ENCODE results near the gene FCSK.
A peak's percentile ranks its signal among the peaks of the same experiment; 100 is the strongest.

Gene FCSK

GRCh38 chr16:70438969-70439862 lies 15.2 kb upstream of the FCSK start, which contains the start of gene ST3GAL2 (continued):
- TF ChIP-seq ZBTB6 (tag by site-specific recombination; IDR thresholded peaks at IDR 0.05), result peak; percentile 34; the same call in 1 of the 2 replicates
- TF ChIP-seq, protein P1, sequence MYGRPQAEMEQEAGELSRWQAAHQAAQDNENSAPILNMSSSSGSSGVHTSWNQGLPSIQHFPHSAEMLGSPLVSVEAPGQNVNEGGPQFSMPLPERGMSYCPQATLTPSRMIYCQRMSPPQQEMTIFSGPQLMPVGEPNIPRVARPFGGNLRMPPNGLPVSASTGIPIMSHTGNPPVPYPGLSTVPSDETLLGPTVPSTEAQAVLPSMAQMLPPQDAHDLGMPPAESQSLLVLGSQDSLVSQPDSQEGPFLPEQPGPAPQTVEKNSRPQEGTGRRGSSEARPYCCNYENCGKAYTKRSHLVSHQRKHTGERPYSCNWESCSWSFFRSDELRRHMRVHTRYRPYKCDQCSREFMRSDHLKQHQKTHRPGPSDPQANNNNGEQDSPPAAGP (tag by site-specific recombination; IDR thresholded peaks at IDR 0.05), result peak; percentile 83
- 0 out of 2 replicates have a peak, but pooled peaks have one; percentile 41 for TF ChIP-seq ZSCAN30 (tag by site-specific recombination; IDR thresholded peaks at IDR 0.05)
- peak; percentile 87 for TF ChIP-seq GLIS1 (tag by site-specific recombination; IDR thresholded peaks at IDR 0.05)
- peak; percentile 67; the same call in 1 of the 2 replicates for TF ChIP-seq ZNF24 (tag by site-specific recombination; IDR thresholded peaks at IDR 0.05)
- no peak for TF ChIP-seq BCL11A (tag by site-specific recombination; IDR thresholded peaks at IDR 0.05; ENCODE audit: low read depth)
- peak; percentile 63 for TF ChIP-seq CTCF (tag by site-specific recombination; IDR thresholded peaks at IDR 0.05)
- TF ChIP-seq ZNF704 (tag by site-specific recombination; IDR thresholded peaks at IDR 0.05), result no peak
- no peak for TF ChIP-seq ZNF211 (tag by site-specific recombination; IDR thresholded peaks at IDR 0.05; ENCODE audit: low read depth)
- TF ChIP-seq ZNF121 (tag by site-specific recombination; IDR thresholded peaks at IDR 0.05), result no peak
- TF ChIP-seq PBX3 (CRISPR knock-in tag; IDR thresholded peaks at IDR 0.05), result no peak
- TF ChIP-seq ZNF518A (tag by site-specific recombination; conservative IDR thresholded peaks at IDR 0.05; ENCODE audit: low read depth), result no peak
- TF ChIP-seq ZNF596 (tag by site-specific recombination; IDR thresholded peaks at IDR 0.05), result no peak
- TF ChIP-seq BCL11B (tag by site-specific recombination; IDR thresholded peaks at IDR 0.05; ENCODE audit: low read depth), result no peak
- no peak for TF ChIP-seq SCRT2 (tag by site-specific recombination; IDR thresholded peaks at IDR 0.05)
- peak; percentile 99 for TF ChIP-seq GLIS2 (tag by site-specific recombination; IDR thresholded peaks at IDR 0.05)
- peak; percentile 94 for TF ChIP-seq ZBTB48 (tag by site-specific recombination; IDR thresholded peaks at IDR 0.05)
- TF ChIP-seq KLF10 (tag by site-specific recombination; IDR thresholded peaks at IDR 0.05), result no peak
- no peak for TF ChIP-seq ZNF544 (tag by site-specific recombination; IDR thresholded peaks at IDR 0.05)
- no peak for TF ChIP-seq ZNF747 (tag by site-specific recombination; IDR thresholded peaks at IDR 0.05)
- no peak for TF ChIP-seq GLI4 (tag by site-specific recombination; IDR thresholded peaks at IDR 0.05)
- TF ChIP-seq ZNF792 (tag by site-specific recombination; IDR thresholded peaks at IDR 0.05), result no peak
- no peak for TF ChIP-seq ZNF175 (tag by site-specific recombination; IDR thresholded peaks at IDR 0.05)
- TF ChIP-seq, protein P2, sequence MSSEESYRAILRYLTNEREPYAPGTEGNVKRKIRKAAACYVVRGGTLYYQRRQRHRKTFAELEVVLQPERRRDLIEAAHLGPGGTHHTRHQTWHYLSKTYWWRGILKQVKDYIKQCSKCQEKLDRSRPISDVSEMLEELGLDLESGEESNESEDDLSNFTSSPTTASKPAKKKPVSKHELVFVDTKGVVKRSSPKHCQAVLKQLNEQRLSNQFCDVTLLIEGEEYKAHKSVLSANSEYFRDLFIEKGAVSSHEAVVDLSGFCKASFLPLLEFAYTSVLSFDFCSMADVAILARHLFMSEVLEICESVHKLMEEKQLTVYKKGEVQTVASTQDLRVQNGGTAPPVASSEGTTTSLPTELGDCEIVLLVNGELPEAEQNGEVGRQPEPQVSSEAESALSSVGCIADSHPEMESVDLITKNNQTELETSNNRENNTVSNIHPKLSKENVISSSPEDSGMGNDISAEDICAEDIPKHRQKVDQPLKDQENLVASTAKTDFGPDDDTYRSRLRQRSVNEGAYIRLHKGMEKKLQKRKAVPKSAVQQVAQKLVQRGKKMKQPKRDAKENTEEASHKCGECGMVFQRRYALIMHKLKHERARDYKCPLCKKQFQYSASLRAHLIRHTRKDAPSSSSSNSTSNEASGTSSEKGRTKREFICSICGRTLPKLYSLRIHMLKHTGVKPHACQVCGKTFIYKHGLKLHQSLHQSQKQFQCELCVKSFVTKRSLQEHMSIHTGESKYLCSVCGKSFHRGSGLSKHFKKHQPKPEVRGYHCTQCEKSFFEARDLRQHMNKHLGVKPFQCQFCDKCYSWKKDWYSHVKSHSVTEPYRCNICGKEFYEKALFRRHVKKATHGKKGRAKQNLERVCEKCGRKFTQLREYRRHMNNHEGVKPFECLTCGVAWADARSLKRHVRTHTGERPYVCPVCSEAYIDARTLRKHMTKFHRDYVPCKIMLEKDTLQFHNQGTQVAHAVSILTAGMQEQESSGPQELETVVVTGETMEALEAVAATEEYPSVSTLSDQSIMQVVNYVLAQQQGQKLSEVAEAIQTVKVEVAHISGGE (tag by site-specific recombination; conservative IDR thresholded peaks at IDR 0.05; ENCODE audit: low read depth), result peak; percentile 56

Measured in HEK293 (cell line).